ENCODE data around the gene ZNF827. TPM values are rescaled to one million over a fixed set of nuclear protein-coding genes. Genes with fewer than 3 reads are reported as not detected.

ZNF827 gene
- total RNA-seq, 1 experiment from 2014 or later: 29.4 TPM

- Histone ChIP-seq H2AK5ac (ENCODE audit: insufficient read length, low read length) (no peak overlapping the region), H3K56ac (ENCODE audit: insufficient read length, low read depth, low read length) (no peak overlapping the region), H2BK12ac (ENCODE audit: insufficient read length, low read depth, low read length) (no peak overlapping the region), H3K79me1 (ENCODE audit: insufficient read depth, low read depth, low read length, poor library complexity, severe bottlenecking) (no peaks in the 10 kb centered on the region), H3K9ac (ENCODE audit: extremely low read depth, insufficient read length, low read length) (no peak overlapping the region), H3K4ac (ENCODE audit: low read depth, low read length) (no peak overlapping the region), H3K18ac (ENCODE audit: insufficient read length, low read depth, low read length) (no peak overlapping the region), H3K9me3 (ENCODE audit: control insufficient read depth, low read depth, low read length) (no peaks in the 10 kb centered on the region), H4K8ac (replicated peaks; ENCODE audit: insufficient read length, low read depth, low read length) (no peak overlapping the region), H4K20me1 (ENCODE audit: control insufficient read depth, insufficient read depth, insufficient read length) (peaks cover 2% of the 10 kb centered on the region), H3K27ac (ENCODE audit: insufficient read length, low read depth, low read length) (no peak overlapping the region), H3K14ac (ENCODE audit: insufficient read depth, low read length) (no peak overlapping the region), H3K27me3 (ENCODE audit: insufficient read depth, low read length) (no peaks in the 10 kb centered on the region), H3K79me2 (ENCODE audit: insufficient read depth, low read length) (peaks cover 8% of the 10 kb centered on the region; the same call in 1 of the 2 replicates), H4K91ac (ENCODE audit: insufficient read length, low read depth, low read length) (no peak overlapping the region), H4K5ac (ENCODE audit: insufficient read length, low read depth, low read length) (no peak overlapping the region), H2BK15ac (ENCODE audit: low read depth, low read length) (no peak overlapping the region), H2BK5ac (ENCODE audit: insufficient read length, low read length) (no peak overlapping the region), H3K23ac (ENCODE audit: insufficient read length, low read depth, low read length) (no peak overlapping the region), H3T11ph (ENCODE audit: low read length) (no peak overlapping the region), H3K23me2 (ENCODE audit: insufficient read length, low read depth, low read length, poor library complexity, severe bottlenecking) (no peaks in the 10 kb centered on the region), H2AFZ (ENCODE audit: low read length) (no peak overlapping the region), H2BK120ac (ENCODE audit: low read depth, low read length, poor library complexity, severe bottlenecking) (no peak overlapping the region), H3K4me1 (ENCODE audit: insufficient read depth, low read length) (peaks cover 6% of the 10 kb centered on the region; the same call in 1 of the 2 replicates), H3K4me2 (ENCODE audit: insufficient read depth, insufficient read length, low read length) (no peak overlapping the region), H2BK20ac (ENCODE audit: low read depth, low read length, poor library complexity, severe bottlenecking) (no peak overlapping the region)
- Mint-ChIP-seq H3K27me3 (ENCODE audit: low read depth) (no peaks in the 10 kb centered on the region), H3K4me1 (peaks cover 32% of the 10 kb centered on the region in 2 experiments), H3K9me3 (no peaks in the 10 kb centered on the region), H3K36me3 (ENCODE audit: insufficient read depth in 1 of 3, low read depth in 3 of 3) (peaks cover 9 to 54% (median 21%) of the 10 kb centered on the region in 3 experiments; a peak in 5 of 7 replicates), H3K27ac (peak overlapping the region; percentile 63 to 91 (median 82); a peak in 5 of 7 replicates), H3K4me3 (no peak overlapping the region)
- no CpG with 5 or more reads among the region's 7 CpGs for WGBS (ENCODE audit: extremely low coverage, insufficient read length, low lambda C conversion rate)
- DNase-seq: no peak
- no peak for TF ChIP-seq CTCF (conservative IDR thresholded peaks at IDR 0.05)
Observed at GRCh38 chr4:145878501-145879435, 59.9 kb downstream of the ZNF827 start.

Measured in H9 (cell line).